ENCODE measurements around the gene CR2.

DNA sequence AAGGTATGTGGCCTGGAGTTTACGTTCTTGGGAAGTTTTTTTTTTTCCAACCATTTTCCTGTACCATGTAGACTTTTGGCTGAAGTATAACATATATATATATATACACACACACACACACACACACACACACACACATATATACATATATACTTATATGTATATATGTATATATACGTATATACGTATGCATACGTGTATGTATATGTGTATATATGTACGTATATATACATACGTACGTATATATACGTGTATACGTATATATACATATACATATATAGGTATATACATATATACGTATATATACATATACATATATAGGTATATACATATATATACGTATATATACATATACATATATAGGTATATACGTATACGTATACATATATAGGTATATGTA lies 60.8 kb downstream of the CR2 start:
- TF ChIP-seq SIN3A (IDR thresholded peaks at IDR 0.05; ENCODE audit: borderline replicate concordance, insufficient read depth, low read length): no peak
- no peak for TF ChIP-seq TAF1 (IDR thresholded peaks at IDR 0.05; ENCODE audit: borderline replicate concordance, insufficient read depth, low read length)
- no peak for TF ChIP-seq POLR2AphosphoS5 (IDR thresholded peaks at IDR 0.05; ENCODE audit: low read depth, low read length)
- TF ChIP-seq, protein P1, sequence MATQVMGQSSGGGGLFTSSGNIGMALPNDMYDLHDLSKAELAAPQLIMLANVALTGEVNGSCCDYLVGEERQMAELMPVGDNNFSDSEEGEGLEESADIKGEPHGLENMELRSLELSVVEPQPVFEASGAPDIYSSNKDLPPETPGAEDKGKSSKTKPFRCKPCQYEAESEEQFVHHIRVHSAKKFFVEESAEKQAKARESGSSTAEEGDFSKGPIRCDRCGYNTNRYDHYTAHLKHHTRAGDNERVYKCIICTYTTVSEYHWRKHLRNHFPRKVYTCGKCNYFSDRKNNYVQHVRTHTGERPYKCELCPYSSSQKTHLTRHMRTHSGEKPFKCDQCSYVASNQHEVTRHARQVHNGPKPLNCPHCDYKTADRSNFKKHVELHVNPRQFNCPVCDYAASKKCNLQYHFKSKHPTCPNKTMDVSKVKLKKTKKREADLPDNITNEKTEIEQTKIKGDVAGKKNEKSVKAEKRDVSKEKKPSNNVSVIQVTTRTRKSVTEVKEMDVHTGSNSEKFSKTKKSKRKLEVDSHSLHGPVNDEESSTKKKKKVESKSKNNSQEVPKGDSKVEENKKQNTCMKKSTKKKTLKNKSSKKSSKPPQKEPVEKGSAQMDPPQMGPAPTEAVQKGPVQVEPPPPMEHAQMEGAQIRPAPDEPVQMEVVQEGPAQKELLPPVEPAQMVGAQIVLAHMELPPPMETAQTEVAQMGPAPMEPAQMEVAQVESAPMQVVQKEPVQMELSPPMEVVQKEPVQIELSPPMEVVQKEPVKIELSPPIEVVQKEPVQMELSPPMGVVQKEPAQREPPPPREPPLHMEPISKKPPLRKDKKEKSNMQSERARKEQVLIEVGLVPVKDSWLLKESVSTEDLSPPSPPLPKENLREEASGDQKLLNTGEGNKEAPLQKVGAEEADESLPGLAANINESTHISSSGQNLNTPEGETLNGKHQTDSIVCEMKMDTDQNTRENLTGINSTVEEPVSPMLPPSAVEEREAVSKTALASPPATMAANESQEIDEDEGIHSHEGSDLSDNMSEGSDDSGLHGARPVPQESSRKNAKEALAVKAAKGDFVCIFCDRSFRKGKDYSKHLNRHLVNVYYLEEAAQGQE (IDR thresholded peaks at IDR 0.05; ENCODE audit: insufficient read depth in 1 of 2, low read depth in 2 of 2, low read length in 2 of 2): no peak
- TF ChIP-seq FOXP2 (optimal IDR thresholded peaks at IDR 0.05; ENCODE audit: borderline replicate concordance, extremely low read depth, extremely low read length, insufficient read depth): no peak

Data from PFSK-1 (cell line).